Fibroblast of mammary gland (primary cell): Measurements from ENCODE around the gene TAOK1.
"Not testable (repeated sequence)": the region's sequence is repeated elsewhere in the genome, so short reads cannot be mapped to it uniquely, and the experiment has no call there.

Experiments used
- DNase-seq: peaks from one replicate; pipeline ENCODE4 v3.0.0-alpha.2; 2010; ENCODE audit warnings: low read depth
- H3K4me3 ChIP-seq: 2 replicates; pipeline ENCODE4 v1.5.1; 2011; ENCODE audit warnings: low read depth, mild to moderate bottlenecking, low read length, moderate library complexity; ENCODE audit not compliant: control insufficient read depth
- TF ChIP-seq, protein P1 (sequence below): conservative IDR thresholded peaks from 2 replicates; pipeline ENCODE4 v1.5.1; 2011; ENCODE audit warnings: low read depth, low read length, inconsistent platforms; ENCODE audit not compliant: control insufficient read depth, insufficient read depth

The TAOK1 gene

DNA sequence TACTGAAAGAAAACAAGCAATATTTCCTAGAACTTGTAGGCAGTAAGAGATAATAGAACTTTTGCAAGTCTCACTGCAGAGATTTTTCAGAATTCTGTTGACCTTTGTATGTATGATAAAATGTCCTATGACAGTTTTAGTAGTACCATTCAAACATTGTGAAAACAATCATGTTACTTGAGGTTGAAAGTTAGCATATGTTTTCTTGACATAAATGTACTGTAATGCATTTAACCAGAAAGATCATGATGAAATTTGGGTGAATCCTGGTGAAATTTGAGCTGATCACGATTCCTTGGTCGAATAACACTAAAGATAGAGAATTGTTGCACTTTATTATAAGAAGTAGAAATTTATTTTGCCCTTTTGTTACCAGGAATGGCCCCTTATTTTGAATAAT, 85.7 kb downstream of the TAOK1 start:
- TF ChIP-seq, protein P1, sequence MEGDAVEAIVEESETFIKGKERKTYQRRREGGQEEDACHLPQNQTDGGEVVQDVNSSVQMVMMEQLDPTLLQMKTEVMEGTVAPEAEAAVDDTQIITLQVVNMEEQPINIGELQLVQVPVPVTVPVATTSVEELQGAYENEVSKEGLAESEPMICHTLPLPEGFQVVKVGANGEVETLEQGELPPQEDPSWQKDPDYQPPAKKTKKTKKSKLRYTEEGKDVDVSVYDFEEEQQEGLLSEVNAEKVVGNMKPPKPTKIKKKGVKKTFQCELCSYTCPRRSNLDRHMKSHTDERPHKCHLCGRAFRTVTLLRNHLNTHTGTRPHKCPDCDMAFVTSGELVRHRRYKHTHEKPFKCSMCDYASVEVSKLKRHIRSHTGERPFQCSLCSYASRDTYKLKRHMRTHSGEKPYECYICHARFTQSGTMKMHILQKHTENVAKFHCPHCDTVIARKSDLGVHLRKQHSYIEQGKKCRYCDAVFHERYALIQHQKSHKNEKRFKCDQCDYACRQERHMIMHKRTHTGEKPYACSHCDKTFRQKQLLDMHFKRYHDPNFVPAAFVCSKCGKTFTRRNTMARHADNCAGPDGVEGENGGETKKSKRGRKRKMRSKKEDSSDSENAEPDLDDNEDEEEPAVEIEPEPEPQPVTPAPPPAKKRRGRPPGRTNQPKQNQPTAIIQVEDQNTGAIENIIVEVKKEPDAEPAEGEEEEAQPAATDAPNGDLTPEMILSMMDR, result no peak
- no peak overlapping the region for H3K4me3 ChIP-seq
- DNase-seq, result no peak

DNA sequence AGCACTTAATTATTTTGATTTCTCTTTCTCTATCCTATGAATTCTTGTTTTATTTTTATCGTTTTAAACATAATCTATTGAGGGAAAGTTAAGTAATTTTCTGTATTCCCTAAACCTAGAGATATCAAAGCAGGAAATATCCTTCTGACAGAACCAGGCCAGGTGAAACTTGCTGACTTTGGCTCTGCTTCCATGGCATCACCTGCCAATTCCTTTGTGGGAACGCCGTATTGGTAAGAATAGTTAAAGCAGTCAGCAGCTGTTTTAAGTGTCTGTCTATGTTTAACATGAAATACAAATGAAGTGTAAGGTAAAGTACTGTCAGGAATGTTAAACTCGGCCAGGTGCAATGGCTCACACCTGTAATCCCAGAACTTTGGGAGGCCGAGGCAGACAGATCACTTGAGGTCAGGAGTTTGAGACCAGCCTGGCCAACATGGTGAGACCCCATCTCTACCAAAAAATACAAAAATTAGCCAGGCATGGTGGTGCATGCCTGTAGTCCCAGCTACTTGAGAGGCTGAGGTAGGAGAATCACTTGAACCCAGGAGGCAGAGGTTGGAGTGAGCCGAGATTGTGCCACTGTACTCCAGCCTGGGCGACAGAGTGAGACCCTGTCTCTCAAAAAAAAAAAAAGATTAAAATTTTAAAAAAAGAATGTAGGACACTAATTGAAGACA, 90.2 kb downstream of the TAOK1 start:
- not testable (repeated sequence) for H3K4me3 ChIP-seq, DNase-seq

DNA sequence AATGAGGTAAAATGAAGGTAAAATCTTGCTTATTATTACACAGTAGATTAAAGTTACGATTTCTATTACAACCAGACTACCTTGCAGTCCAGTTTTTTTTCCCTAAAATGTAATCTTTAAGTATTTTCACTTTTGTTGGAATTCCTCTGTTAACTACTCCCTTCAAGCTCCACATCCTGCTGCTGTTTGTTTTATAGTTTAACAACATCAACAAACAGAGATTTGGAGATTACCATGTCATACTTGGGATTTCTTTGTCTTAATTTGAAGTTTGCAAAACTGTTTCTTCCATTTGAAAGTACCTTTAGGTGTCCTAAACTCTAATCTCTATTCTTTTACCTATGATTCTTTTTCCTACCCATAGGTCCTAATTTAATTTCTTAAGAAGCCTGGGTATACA, 93.3 kb downstream of the TAOK1 start:
- no peak for DNase-seq
- TF ChIP-seq, protein P1, result no peak
- H3K4me3 ChIP-seq, result no peak overlapping the region

DNA sequence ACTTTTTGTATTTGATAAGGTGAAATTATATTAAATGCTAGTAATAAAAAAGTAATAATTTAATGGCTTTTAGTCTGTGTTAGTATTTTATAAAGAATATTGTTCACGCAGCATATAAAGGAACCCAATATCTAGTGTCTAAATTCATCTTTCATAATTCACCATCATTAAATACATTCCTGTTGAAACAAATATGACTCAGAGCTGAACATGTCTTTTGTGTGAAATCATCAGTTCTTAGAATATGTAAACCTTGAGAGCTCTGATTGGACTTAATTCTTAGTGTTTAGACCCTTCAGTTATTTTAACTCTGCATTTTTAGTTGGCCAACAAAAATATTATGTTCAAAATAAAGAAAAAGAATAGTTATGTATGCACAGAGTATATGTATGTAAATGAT, 104.8 kb downstream of the TAOK1 start:
- TF ChIP-seq, protein P1, result no peak
- DNase-seq, result peak; percentile 38

DNA sequence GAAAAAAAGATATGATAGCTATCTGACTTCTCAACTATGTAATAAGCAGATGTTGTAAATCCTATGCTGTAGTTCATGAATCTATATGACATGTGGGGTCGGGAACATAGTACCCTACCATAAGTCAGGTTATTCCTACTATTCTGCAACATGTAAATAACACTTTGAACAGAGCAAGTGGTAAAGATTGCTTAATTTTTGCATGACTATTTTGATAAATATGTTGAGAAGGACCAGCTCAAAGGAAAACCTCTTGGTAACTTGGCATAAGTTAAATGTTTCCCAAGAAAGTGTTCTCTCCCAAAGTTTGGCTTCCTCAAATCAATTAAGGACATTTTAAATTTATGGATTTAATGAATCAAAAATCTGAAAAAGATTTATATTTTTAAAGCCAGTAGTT, 114.5 kb downstream of the TAOK1 start:
- H3K4me3 ChIP-seq, result no peak overlapping the region
- DNase-seq, result peak; percentile 57
- TF ChIP-seq, protein P1, result no peak

More for the DNA sequence above, 104.8 kb downstream of the TAOK1 start:
- H3K4me3 ChIP-seq, result no peak overlapping the region

DNA sequence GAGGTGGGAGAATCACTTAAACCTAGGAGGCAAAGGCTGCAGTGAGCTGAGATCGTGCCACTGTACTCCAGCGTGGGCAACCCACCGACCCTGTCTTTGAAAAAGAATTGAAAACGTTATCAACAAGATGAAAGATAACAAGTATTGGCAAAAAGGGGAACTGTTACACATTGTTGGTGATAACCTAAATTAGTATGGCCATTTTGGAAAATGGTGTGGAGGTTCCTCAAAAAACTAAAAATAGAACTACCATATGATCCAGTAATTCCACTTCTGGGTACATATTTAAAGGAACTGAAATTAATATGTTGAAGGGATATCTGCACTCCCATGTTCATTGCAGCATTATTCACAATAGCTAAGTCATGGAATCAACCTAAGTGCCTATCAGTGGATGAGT, 115.7 kb downstream of the TAOK1 start:
- no peak for DNase-seq
- TF ChIP-seq, protein P1, result no peak
- H3K4me3 ChIP-seq, result no peak overlapping the region

DNA sequence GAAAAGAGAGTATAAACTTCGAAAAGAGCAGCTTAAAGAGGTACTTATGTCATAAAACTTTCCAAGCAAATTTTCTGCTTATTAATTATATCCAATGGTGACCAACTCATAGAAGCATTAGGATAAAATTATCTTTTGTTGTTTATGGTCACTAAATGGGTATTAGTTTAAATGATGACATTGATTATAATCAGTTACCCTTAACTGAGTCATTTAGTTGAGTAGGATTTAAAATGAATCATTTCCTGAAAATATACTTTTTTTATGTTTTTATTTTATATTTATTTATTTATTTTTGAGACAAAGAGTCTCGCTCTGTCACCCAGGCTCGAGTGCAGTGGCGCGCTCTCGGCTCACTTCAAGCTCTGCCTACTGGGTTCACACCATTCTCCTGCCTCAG, 120.8 kb downstream of the TAOK1 start:
- DNase-seq, result no peak
- TF ChIP-seq, protein P1, result no peak
- no peak overlapping the region for H3K4me3 ChIP-seq
